Astrocyte (in vitro differentiated cells and primary cell): Measurements from ENCODE around the gene EDIL3. TPM values are rescaled to one million over a fixed set of nuclear protein-coding genes. Genes with fewer than 3 reads are reported as not detected.
"Not testable (repeated sequence)": the region's sequence is repeated elsewhere in the genome, so short reads cannot be mapped to it uniquely, and the experiment has no call there.

Experiments
- DNase-seq: peaks from one replicate; pipeline ENCODE4 v3.0.0-alpha.2; 2010; ENCODE audit warnings: low read depth
- FAIRE-seq: peaks from 2 replicates; lab custom pipeline; 2011; peaks lifted over from hg19 to GRCh38; lab: Jason Lieb, UNC
- H2AFZ ChIP-seq: 2 replicates; pipeline ENCODE4 v1.6.0; 2012; ENCODE audit warnings: low read depth, low read length, inconsistent platforms
- H3K27ac ChIP-seq: 2 replicates; pipeline ENCODE4 v1.5.1; 2011; ENCODE audit warnings: low read depth, low read length, inconsistent platforms
- H3K27me3 ChIP-seq: 2 replicates; pipeline ENCODE4 v1.6.0; 2011; ENCODE audit warnings: low read length, inconsistent platforms; ENCODE audit not compliant: insufficient read depth
- H3K36me3 ChIP-seq: 2 replicates; pipeline ENCODE4 v1.5.1; 2011; ENCODE audit warnings: low read length, inconsistent platforms; ENCODE audit not compliant: insufficient read depth
- H3K4me1 ChIP-seq: 2 replicates; pipeline ENCODE4 v1.5.1; 2011; ENCODE audit warnings: low read length, inconsistent platforms; ENCODE audit not compliant: insufficient read depth
- H3K4me2 ChIP-seq: 2 replicates; pipeline ENCODE4 v1.6.0; 2012; ENCODE audit warnings: low read length, inconsistent platforms
- H3K4me3 ChIP-seq: 2 replicates; pipeline ENCODE4 v1.5.1; 2011; ENCODE audit warnings: low read depth, mild to moderate bottlenecking, low read length, inconsistent platforms; ENCODE audit not compliant: insufficient read depth
- H3K79me2 ChIP-seq: 2 replicates; pipeline ENCODE4 v1.6.0; 2012; ENCODE audit warnings: mild to moderate bottlenecking, low read length, inconsistent platforms; ENCODE audit not compliant: insufficient read depth
- H3K9ac ChIP-seq: 2 replicates; pipeline ENCODE4 v1.6.0; 2012; ENCODE audit warnings: mild to moderate bottlenecking, low read length, inconsistent platforms
- H3K9me3 ChIP-seq: 2 replicates; pipeline ENCODE4 v1.5.1; 2012; ENCODE audit warnings: low read depth, mild to moderate bottlenecking, low read length, inconsistent platforms; ENCODE audit not compliant: insufficient read depth
- H4K20me1 ChIP-seq: 2 replicates; pipeline ENCODE4 v1.6.0; 2012; ENCODE audit warnings: low read length, inconsistent platforms; ENCODE audit not compliant: insufficient read depth
- H3K27ac Mint-ChIP-seq: one replicate; pipeline ENCODE4 v1.8.0; 2021; ENCODE audit warnings: mild to moderate bottlenecking, mixed read lengths; ENCODE audit not compliant: unreplicated experiment
- H3K27me3 Mint-ChIP-seq: one replicate; pipeline ENCODE4 v1.8.0; 2021; ENCODE audit warnings: low read depth, mixed read lengths; ENCODE audit not compliant: unreplicated experiment
- H3K36me3 Mint-ChIP-seq: one replicate; pipeline ENCODE4 v1.8.0; 2021; ENCODE audit warnings: low read depth, mixed read lengths; ENCODE audit not compliant: unreplicated experiment
- H3K4me1 Mint-ChIP-seq: one replicate; pipeline ENCODE4 v1.8.0; 2021; ENCODE audit warnings: low read depth, mixed read lengths; ENCODE audit not compliant: unreplicated experiment
- H3K4me3 Mint-ChIP-seq: one replicate; pipeline ENCODE4 v1.8.0; 2021; ENCODE audit warnings: mild to moderate bottlenecking, moderate library complexity, mixed read lengths; ENCODE audit not compliant: unreplicated experiment
- H3K9me3 Mint-ChIP-seq: one replicate; pipeline ENCODE4 v1.8.0; 2021; ENCODE audit warnings: mild to moderate bottlenecking, mixed read lengths; ENCODE audit not compliant: unreplicated experiment
- CTCF ChIP-seq: IDR thresholded peaks from 2 replicates; pipeline ENCODE4 v1.5.1; 2011; ENCODE audit warnings: low read depth, mild to moderate bottlenecking, inconsistent platforms, low read length, moderate library complexity; ENCODE audit not compliant: insufficient read depth
- EZH2 ChIP-seq: IDR thresholded peaks from 2 replicates; pipeline ENCODE4 v1.6.1; 2012; ENCODE audit warnings: mild to moderate bottlenecking, low read length, inconsistent platforms; ENCODE audit not compliant: insufficient read depth
- total RNA-seq: library from RNA; stranded (reverse); gene quantifications from 2 replicates; pipeline ENCODE4 v1.2.1, GENCODE V29; 2021

EDIL3 gene
- total RNA-seq, 1 donor from 2014 or later: 226 TPM

- Histone ChIP-seq H3K27ac (peak overlapping the region; percentile 19), H4K20me1 (no peaks in the 10 kb centered on the region), H3K27me3 (no peaks in the 10 kb centered on the region), H3K79me2 (peaks cover 72% of the 10 kb centered on the region), H3K4me2 (peak overlapping the region; percentile 30), H3K9ac (no peak overlapping the region), H3K4me3 (no peak overlapping the region), H3K4me1 (peaks cover 30% of the 10 kb centered on the region), H2AFZ (no peak overlapping the region), H3K36me3 (no peaks in the 10 kb centered on the region), H3K9me3 (no peaks in the 10 kb centered on the region)
- Mint-ChIP-seq H3K4me1 (peaks cover 22% of the 10 kb centered on the region), H3K27me3 (no peaks in the 10 kb centered on the region), H3K27ac (no peak overlapping the region), H3K9me3 (peaks cover 13% of the 10 kb centered on the region), H3K36me3 (peaks cover 13% of the 10 kb centered on the region), H3K4me3 (no peak overlapping the region)
- TF ChIP-seq CTCF (no peak), EZH2 (no peak)
- DNase-seq (peak; percentile 82), FAIRE-seq (no peak)
These were observed 83.1 kb downstream of the EDIL3 start for GRCh38 chr5:84301535-84301934.

GRCh38 chr5:84299959-84300358, 84.7 kb downstream of the EDIL3 start:
- Mint-ChIP-seq H3K4me3 (no peak overlapping the region), H3K36me3 (peaks cover 13% of the 10 kb centered on the region), H3K4me1 (peaks cover 20% of the 10 kb centered on the region), H3K27me3 (no peaks in the 10 kb centered on the region), H3K9me3 (peaks cover 13% of the 10 kb centered on the region), H3K27ac (no peak overlapping the region)
- FAIRE-seq (no peak), DNase-seq (no peak)
- Histone ChIP-seq H3K9ac (no peak overlapping the region), H3K4me2 (no peak overlapping the region), H4K20me1 (no peaks in the 10 kb centered on the region), H3K79me2 (peaks cover 78% of the 10 kb centered on the region), H2AFZ (no peak overlapping the region), H3K4me1 (peaks cover 28% of the 10 kb centered on the region), H3K36me3 (no peaks in the 10 kb centered on the region), H3K27ac (no peak overlapping the region), H3K4me3 (no peak overlapping the region), H3K27me3 (no peaks in the 10 kb centered on the region), H3K9me3 (no peaks in the 10 kb centered on the region)
- TF ChIP-seq CTCF (no peak), EZH2 (no peak)

DNA sequence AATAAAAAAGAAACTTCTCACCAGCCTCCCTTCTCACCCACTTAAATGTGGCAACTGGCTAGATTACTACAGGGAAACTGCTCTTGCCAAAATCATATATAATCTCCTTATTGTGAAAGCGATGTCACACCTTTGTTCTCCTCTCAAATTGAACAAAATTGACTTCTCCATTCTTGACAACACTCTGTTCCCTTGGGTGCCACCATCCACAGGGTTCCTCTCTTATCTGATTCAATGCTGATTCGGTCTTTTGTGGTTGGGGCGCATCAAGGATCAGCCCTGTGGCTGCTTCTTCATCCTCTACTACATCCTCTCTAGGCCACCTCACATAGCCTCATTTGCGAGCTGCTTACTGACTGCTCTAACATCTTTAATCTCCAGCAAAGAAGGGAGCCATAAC, 86.1 kb downstream of the EDIL3 start:
- Histone ChIP-seq H4K20me1 (no peaks in the 10 kb centered on the region), H3K9ac (no peak overlapping the region), H3K4me3 (no peak overlapping the region), H3K4me2 (no peak overlapping the region), H3K79me2 (peaks cover 71% of the 10 kb centered on the region), H2AFZ (no peak overlapping the region), H3K36me3 (no peaks in the 10 kb centered on the region), H3K4me1 (peaks cover 22% of the 10 kb centered on the region), H3K9me3 (no peaks in the 10 kb centered on the region), H3K27me3 (no peaks in the 10 kb centered on the region), H3K27ac (no peak overlapping the region)
- Mint-ChIP-seq H3K4me1 (peaks cover 18% of the 10 kb centered on the region), H3K36me3 (peaks cover 13% of the 10 kb centered on the region), H3K27me3 (no peaks in the 10 kb centered on the region), H3K27ac (no peak overlapping the region), H3K9me3 (peaks cover 14% of the 10 kb centered on the region), H3K4me3 (no peak overlapping the region)
- DNase-seq (no peak), FAIRE-seq (no peak)
- TF ChIP-seq EZH2 (no peak), CTCF (no peak)

DNA sequence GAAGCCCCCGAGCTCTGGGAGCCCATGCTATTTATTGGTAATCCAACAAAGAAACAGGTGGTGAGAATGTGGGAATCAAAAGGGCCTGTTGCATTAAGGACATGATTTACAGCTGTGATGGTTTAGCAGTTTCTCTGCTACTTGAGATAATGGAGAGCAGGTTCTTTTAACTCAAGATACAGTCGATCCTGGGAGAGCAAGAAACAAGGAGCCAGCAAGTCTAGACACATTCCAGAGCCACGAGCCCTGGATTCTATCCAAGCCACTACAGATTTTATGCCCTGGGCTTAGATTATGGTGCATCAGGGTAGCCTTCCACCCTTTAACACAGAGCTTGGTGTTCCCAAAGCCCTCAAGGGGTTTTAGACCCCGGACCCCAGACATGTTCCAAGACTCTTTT, 87.0 kb downstream of the EDIL3 start:
- not testable (repeated sequence) for FAIRE-seq, H3K4me3 Mint-ChIP-seq, H3K27me3 ChIP-seq, H4K20me1 ChIP-seq, H3K4me3 ChIP-seq, H3K9ac ChIP-seq, H3K27me3 Mint-ChIP-seq, H3K9me3 ChIP-seq, H3K4me2 ChIP-seq, H3K36me3 ChIP-seq, H3K27ac ChIP-seq, H2AFZ ChIP-seq
- peaks cover 18% of the 10 kb centered on the region for H3K4me1 Mint-ChIP-seq
- Histone ChIP-seq H3K4me1 (peaks cover 18% of the 10 kb centered on the region), H3K79me2 (peaks cover 73% of the 10 kb centered on the region)
- peak; percentile 30 for DNase-seq
- peaks cover 14% of the 10 kb centered on the region for H3K9me3 Mint-ChIP-seq
- H3K27ac Mint-ChIP-seq: peak overlapping the region; percentile 10
- peaks cover 13% of the 10 kb centered on the region for H3K36me3 Mint-ChIP-seq
